ENCODE results near the gene RPAIN.
"Not testable (repeated sequence)": the region's sequence is repeated elsewhere in the genome, so short reads cannot be mapped to it uniquely, and the experiment has no call there.

The RPAIN gene

GRCh38 chr17:5435781-5436315, 15.9 kb downstream of the RPAIN start:
- H3K27me3 Mint-ChIP-seq; DNase-seq; ATAC-seq (replicated peaks); H3K4me3 Mint-ChIP-seq; H3K9me3 Mint-ChIP-seq: not testable (repeated sequence)
- peaks cover 61% of the 10 kb centered on the region for H3K36me3 Mint-ChIP-seq (ENCODE audit: insufficient read depth)
- H3K4me1 Mint-ChIP-seq (ENCODE audit: low read depth in 2 of 2), result peaks cover 19 to 20% of the 10 kb centered on the region in 2 donors
- H3K27ac Mint-ChIP-seq, result peak overlapping the region in 1 of 2 donors; percentile 20

GRCh38 chr17:5437721-5438317, 17.8 kb downstream of the RPAIN start:
- peak overlapping the region; percentile 80 to 84 for H3K4me3 Mint-ChIP-seq
- peak overlapping the region; percentile 89 to 93 for H3K27ac Mint-ChIP-seq
- peaks cover 17 to 19% of the 10 kb centered on the region in 2 donors for H3K4me1 Mint-ChIP-seq (ENCODE audit: low read depth in 2 of 2)
- DNase-seq (no peak), ATAC-seq (replicated peaks) (no peak)
- H3K36me3 Mint-ChIP-seq (ENCODE audit: insufficient read depth), result peaks cover 44% of the 10 kb centered on the region
- no peaks in the 10 kb centered on the region for H3K27me3 Mint-ChIP-seq
- no peaks in the 10 kb centered on the region for H3K9me3 Mint-ChIP-seq

- ATAC-seq (replicated peaks), result peak; percentile 84
- no peaks in the 10 kb centered on the region for H3K9me3 Mint-ChIP-seq
- DNase-seq, result peak; percentile 93 to 95 (median 95)
- H3K4me3 Mint-ChIP-seq, result peak within 1 kb of the TSS; percentile 80 to 84
- H3K4me1 Mint-ChIP-seq (ENCODE audit: low read depth in 2 of 2), result peaks cover 17 to 19% of the 10 kb centered on the region in 2 donors
- H3K27me3 Mint-ChIP-seq, result no peaks in the 10 kb centered on the region
- peak within 1 kb of the TSS; percentile 89 to 93 for H3K27ac Mint-ChIP-seq
- H3K36me3 Mint-ChIP-seq (ENCODE audit: insufficient read depth), result peaks cover 40% of the 10 kb centered on the region
These were observed 18.9 kb downstream of the RPAIN start, which contains the start of gene C1QBP for GRCh38 chr17:5438716-5439445. TSS of gene C1QBP (minus strand) at chr17:5439155. CDS start at chr17:5439073, 82 bp downstream.

- Mint-ChIP-seq H3K4me1 (ENCODE audit: low read depth in 2 of 2) (peaks cover 17 to 19% of the 10 kb centered on the region in 2 donors), H3K36me3 (ENCODE audit: insufficient read depth) (peaks cover 35% of the 10 kb centered on the region), H3K4me3 (peak overlapping the region; percentile 80 to 84), H3K27me3 (no peaks in the 10 kb centered on the region), H3K9me3 (no peaks in the 10 kb centered on the region), H3K27ac (peak overlapping the region; percentile 89 to 93)
- no peak for ATAC-seq (replicated peaks)
- no peak for DNase-seq
These were observed 19.4 kb downstream of the RPAIN start for GRCh38 chr17:5439446-5439764.

GRCh38 chr17:5443728-5444127, 23.7 kb downstream of the RPAIN start:
- no peak overlapping the region for H3K4me3 Mint-ChIP-seq
- no peaks in the 10 kb centered on the region for H3K9me3 Mint-ChIP-seq
- peaks cover 16% of the 10 kb centered on the region for H3K36me3 Mint-ChIP-seq (ENCODE audit: insufficient read depth)
- H3K4me1 Mint-ChIP-seq (ENCODE audit: low read depth in 2 of 2), result peaks cover 5 to 7% of the 10 kb centered on the region in 2 donors
- H3K27ac Mint-ChIP-seq, result no peak overlapping the region
- ATAC-seq (replicated peaks), result no peak
- no peaks in the 10 kb centered on the region for H3K27me3 Mint-ChIP-seq
- DNase-seq, result no peak

- peaks cover 16% of the 10 kb centered on the region for H3K36me3 Mint-ChIP-seq (ENCODE audit: insufficient read depth)
- H3K27me3 Mint-ChIP-seq, result no peaks in the 10 kb centered on the region
- no peaks in the 10 kb centered on the region for H3K9me3 Mint-ChIP-seq
- no peak overlapping the region for H3K4me3 Mint-ChIP-seq
- peaks cover 5 to 6% of the 10 kb centered on the region in 2 donors for H3K4me1 Mint-ChIP-seq (ENCODE audit: low read depth in 2 of 2)
- ATAC-seq (replicated peaks) (no peak), DNase-seq (no peak)
- no peak overlapping the region for H3K27ac Mint-ChIP-seq
These were observed 24.2 kb downstream of the RPAIN start for GRCh38 chr17:5444209-5444608.

GRCh38 chr17:5446786-5447185, 26.8 kb downstream of the RPAIN start:
- H3K27ac Mint-ChIP-seq, result no peak overlapping the region
- ATAC-seq (replicated peaks) (no peak), DNase-seq (no peak)
- H3K4me1 Mint-ChIP-seq (ENCODE audit: low read depth in 2 of 2), result no peaks in the 10 kb centered on the region
- peaks cover 21% of the 10 kb centered on the region for H3K36me3 Mint-ChIP-seq (ENCODE audit: insufficient read depth)
- no peaks in the 10 kb centered on the region for H3K27me3 Mint-ChIP-seq
- no peak overlapping the region for H3K4me3 Mint-ChIP-seq
- no peaks in the 10 kb centered on the region for H3K9me3 Mint-ChIP-seq

- no peaks in the 10 kb centered on the region for H3K9me3 Mint-ChIP-seq
- H3K27ac Mint-ChIP-seq, result peak overlapping the region in 1 of 2 donors; percentile 10
- no peak for ATAC-seq (replicated peaks)
- H3K4me1 Mint-ChIP-seq (ENCODE audit: low read depth in 2 of 2), result peaks cover 22 to 34% of the 10 kb centered on the region in 2 donors
- no peak overlapping the region for H3K4me3 Mint-ChIP-seq
- DNase-seq, result no peak
- no peaks in the 10 kb centered on the region for H3K27me3 Mint-ChIP-seq
- peaks cover 30% of the 10 kb centered on the region for H3K36me3 Mint-ChIP-seq (ENCODE audit: insufficient read depth)
These were observed 44.9 kb downstream of the RPAIN start for GRCh38 chr17:5464717-5465507.

GRCh38 chr17:5466295-5466694, 46.3 kb downstream of the RPAIN start:
- peaks cover 16% of the 10 kb centered on the region for H3K36me3 Mint-ChIP-seq (ENCODE audit: insufficient read depth)
- ATAC-seq (replicated peaks) (no peak), DNase-seq (no peak)
- H3K27ac Mint-ChIP-seq, result peak overlapping the region in 1 of 2 donors; percentile 63
- H3K9me3 Mint-ChIP-seq, result no peaks in the 10 kb centered on the region
- no peaks in the 10 kb centered on the region for H3K27me3 Mint-ChIP-seq
- peaks cover 22 to 34% of the 10 kb centered on the region in 2 donors for H3K4me1 Mint-ChIP-seq (ENCODE audit: low read depth in 2 of 2)
- H3K4me3 Mint-ChIP-seq, result no peak overlapping the region

GRCh38 chr17:5467416-5467815, 47.4 kb downstream of the RPAIN start:
- no peaks in the 10 kb centered on the region for H3K9me3 Mint-ChIP-seq
- peak overlapping the region; percentile 63 to 70 for H3K27ac Mint-ChIP-seq
- H3K27me3 Mint-ChIP-seq, result no peaks in the 10 kb centered on the region
- no peak for ATAC-seq (replicated peaks)
- peaks cover 6% of the 10 kb centered on the region for H3K36me3 Mint-ChIP-seq (ENCODE audit: insufficient read depth)
- DNase-seq, result no peak
- peaks cover 22 to 34% of the 10 kb centered on the region in 2 donors for H3K4me1 Mint-ChIP-seq (ENCODE audit: low read depth in 2 of 2)
- H3K4me3 Mint-ChIP-seq, result peak overlapping the region; percentile 76 to 79

- peaks cover 3% of the 10 kb centered on the region for H3K36me3 Mint-ChIP-seq (ENCODE audit: insufficient read depth)
- DNase-seq, result no peak
- ATAC-seq (replicated peaks), result peak; percentile 34
- H3K9me3 Mint-ChIP-seq, result no peaks in the 10 kb centered on the region
- peak overlapping the region; percentile 63 to 70 for H3K27ac Mint-ChIP-seq
- peak overlapping the region; percentile 76 to 79 for H3K4me3 Mint-ChIP-seq
- no peaks in the 10 kb centered on the region for H3K27me3 Mint-ChIP-seq
- H3K4me1 Mint-ChIP-seq (ENCODE audit: low read depth in 2 of 2), result peaks cover 22 to 33% of the 10 kb centered on the region in 2 donors
These were observed 48.1 kb downstream of the RPAIN start for GRCh38 chr17:5468075-5468473.

- H3K27ac Mint-ChIP-seq, result no peak overlapping the region
- DNase-seq, result no peak
- H3K27me3 Mint-ChIP-seq, result no peaks in the 10 kb centered on the region
- no peak overlapping the region for H3K4me3 Mint-ChIP-seq
- H3K9me3 Mint-ChIP-seq, result no peaks in the 10 kb centered on the region
- H3K4me1 Mint-ChIP-seq (ENCODE audit: low read depth in 2 of 2), result peaks cover 10 to 12% of the 10 kb centered on the region in 2 donors
- H3K36me3 Mint-ChIP-seq (ENCODE audit: insufficient read depth), result peaks cover 43% of the 10 kb centered on the region
- ATAC-seq (replicated peaks), result no peak
These were observed 52.5 kb downstream of the RPAIN start for GRCh38 chr17:5472511-5472910.

GRCh38 chr17:5473906-5474305, 53.9 kb downstream of the RPAIN start:
- Mint-ChIP-seq H3K36me3 (ENCODE audit: insufficient read depth) (peaks cover 57% of the 10 kb centered on the region), H3K27ac (no peak overlapping the region), H3K27me3 (no peaks in the 10 kb centered on the region), H3K9me3 (no peaks in the 10 kb centered on the region), H3K4me1 (ENCODE audit: low read depth in 2 of 2) (peaks cover 4 to 8% of the 10 kb centered on the region in 2 donors), H3K4me3 (no peak overlapping the region)
- DNase-seq (no peak), ATAC-seq (replicated peaks) (no peak)

Measured in effector memory CD8-positive, alpha-beta T cell (primary cell).